GM12875 (cell line): ENCODE measurements around the gene CHD6.

Experiments used
- H3K4me3 ChIP-seq: one replicate; pipeline ENCODE4 v1.5.1; 2011; ENCODE audit warnings: low read depth, low read length, control low read depth
- CTCF ChIP-seq: IDR thresholded peaks from 2 replicates; pipeline ENCODE4 v1.5.1; 2011; ENCODE audit warnings: low read depth, mild to moderate bottlenecking, control low read depth, inconsistent platforms, low read length, moderate library complexity, borderline replicate concordance; ENCODE audit not compliant: insufficient read depth

CHD6 gene

DNA sequence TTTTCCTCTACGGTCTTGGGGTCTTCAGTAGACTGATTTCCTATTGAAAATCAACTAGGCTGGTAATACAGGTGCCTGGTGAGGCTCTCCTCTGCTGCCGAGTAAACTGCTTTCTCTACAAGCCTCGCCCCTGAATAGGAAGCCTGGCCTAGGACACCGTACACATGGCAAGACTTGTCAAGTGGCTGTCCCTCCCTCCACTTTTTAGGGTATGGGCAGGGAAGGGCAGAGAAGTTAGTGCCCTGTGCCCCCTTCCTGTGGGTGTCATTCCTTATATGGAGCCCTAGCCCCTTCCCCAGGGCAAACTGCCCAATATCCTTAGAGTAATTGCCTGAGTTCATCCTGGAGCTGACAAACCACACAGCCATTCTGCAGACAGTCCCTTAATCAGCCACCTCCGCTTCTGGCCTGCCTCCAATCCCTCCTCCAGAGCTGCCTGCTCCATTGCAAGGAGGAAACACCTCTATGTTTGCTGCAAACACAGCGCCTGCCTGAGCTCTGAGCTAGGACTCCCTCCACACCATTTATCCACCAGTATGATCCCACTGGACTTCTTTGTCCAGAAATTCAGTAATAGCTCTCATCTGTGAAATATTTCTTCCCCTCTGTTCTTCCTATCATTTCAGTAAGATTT is 93.1 kb downstream of the CHD6 start:
- H3K4me3 ChIP-seq, result no peak overlapping the region
- no peak for TF ChIP-seq CTCF

DNA sequence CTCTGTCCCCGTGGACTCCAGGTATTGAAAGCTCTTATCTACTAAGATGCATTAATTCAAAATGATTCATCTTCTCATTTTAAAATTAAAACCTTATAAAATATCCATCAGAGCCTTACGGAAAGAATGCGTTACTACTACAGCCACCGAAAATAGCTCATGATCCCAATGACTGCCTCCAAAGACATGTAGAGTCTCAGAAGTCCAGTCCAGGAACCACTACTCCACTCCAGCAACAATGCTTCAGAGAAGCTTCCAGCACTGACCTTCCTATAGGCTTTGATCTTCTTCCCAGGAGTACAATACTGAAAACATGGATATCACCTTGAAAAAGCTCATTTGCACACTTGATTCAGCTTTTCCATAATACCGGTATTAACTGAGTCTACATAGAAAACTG is 94.3 kb downstream of the CHD6 start:
- no peak for TF ChIP-seq CTCF
- H3K4me3 ChIP-seq, result no peak overlapping the region

DNA sequence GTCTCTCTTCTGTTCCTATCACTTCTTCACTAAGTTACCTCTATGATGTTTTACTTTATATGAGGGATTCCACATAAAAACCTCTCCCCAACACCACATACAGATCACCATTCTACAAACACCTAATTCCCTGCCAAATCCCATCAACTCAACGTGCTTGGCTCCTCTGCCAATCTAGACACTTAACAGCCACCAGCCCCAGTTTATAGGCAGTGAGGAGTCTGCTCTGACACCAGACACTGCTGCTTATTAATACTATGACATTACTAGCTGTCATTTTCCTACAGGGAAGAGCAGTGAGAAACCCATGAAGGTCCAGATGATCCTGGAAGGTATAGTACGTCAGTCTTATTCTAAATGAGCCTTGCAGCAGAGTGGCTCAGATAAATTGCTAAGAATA is 104.3 kb downstream of the CHD6 start:
- H3K4me3 ChIP-seq, result no peak overlapping the region
- no peak for TF ChIP-seq CTCF

GRCh38 chr20:41512624-41513023 is 105.6 kb downstream of the CHD6 start:
- no peak overlapping the region for H3K4me3 ChIP-seq
- TF ChIP-seq CTCF, result no peak

DNA sequence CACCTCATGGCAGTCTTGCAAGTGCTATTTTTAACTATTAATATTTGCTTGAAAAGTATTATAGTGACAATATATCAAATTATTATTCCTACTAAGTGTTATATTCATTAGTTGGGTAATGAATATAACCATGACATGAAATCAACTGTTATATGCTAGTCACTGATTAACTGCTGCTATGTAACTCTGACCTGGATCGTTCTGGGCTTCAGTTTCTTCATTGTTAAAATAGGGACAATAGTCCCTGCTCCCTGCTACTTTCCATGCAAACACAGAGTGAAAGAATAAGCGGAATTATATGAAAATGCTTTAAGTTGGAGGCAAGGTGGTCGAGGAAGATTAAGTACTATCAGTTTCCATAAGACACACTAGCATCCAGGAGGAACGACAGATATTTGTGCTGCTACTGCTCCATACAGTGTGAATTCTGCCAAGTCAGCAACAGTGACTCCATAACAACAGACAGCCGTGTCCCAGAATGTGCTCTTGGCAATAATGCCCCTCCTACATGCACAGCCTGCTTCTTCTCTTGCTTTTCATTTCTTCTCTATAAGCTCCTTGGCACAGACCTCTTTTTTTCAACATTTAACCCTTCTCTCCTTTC is 107.2 kb downstream of the CHD6 start:
- no peak for TF ChIP-seq CTCF
- no peak overlapping the region for H3K4me3 ChIP-seq

DNA sequence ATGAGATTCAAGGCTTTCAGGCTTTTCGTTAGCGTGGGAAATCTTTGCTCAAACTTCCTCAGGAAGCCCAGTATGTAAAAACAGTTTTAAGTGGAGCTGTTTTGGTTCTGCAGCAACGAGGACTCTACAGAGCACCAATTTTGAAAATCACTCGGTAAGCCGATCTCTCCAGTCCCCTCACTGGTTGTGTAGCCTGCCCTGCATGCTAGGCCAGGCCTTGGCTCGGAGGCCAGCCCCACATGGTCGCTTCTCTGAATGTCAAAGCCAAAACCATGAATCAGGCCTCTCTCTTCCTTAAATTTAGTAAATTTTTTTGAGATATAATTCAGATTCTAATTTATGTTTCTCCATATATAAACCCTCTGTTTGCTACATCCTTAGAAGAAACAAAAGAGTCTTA is 108.0 kb downstream of the CHD6 start:
- no peak overlapping the region for H3K4me3 ChIP-seq
- no peak for TF ChIP-seq CTCF
